ENCODE data around the gene LGALS12.
"Not testable (repeated sequence)": the region's sequence is repeated elsewhere in the genome, so short reads cannot be mapped to it uniquely, and the experiment has no call there.

LGALS12 gene

GRCh38 chr11:63527667-63528066 is 21.8 kb downstream of the LGALS12 start:
- H4K20me1 ChIP-seq (ENCODE audit: insufficient read depth, low read length): no peaks in the 10 kb centered on the region
- no peak overlapping the region for H3K4me3 ChIP-seq (ENCODE audit: low read length)
- peaks cover 9% of the 10 kb centered on the region for H3K4me1 ChIP-seq (ENCODE audit: low read length)
- TF ChIP-seq EZH2phosphoT487 (IDR thresholded peaks at IDR 0.05; ENCODE audit: low read depth): no peak
- H3K4me2 ChIP-seq (ENCODE audit: low read length): no peak overlapping the region
- no peaks in the 10 kb centered on the region for H3K9me3 ChIP-seq (ENCODE audit: insufficient read depth, low read length)
- no peaks in the 10 kb centered on the region for H3K79me2 ChIP-seq (ENCODE audit: low read length)
- H3K9ac ChIP-seq (ENCODE audit: low read length): no peak overlapping the region
- no peak overlapping the region for H2AFZ ChIP-seq (ENCODE audit: low read depth, low read length)
- H3K36me3 ChIP-seq (replicated peaks; ENCODE audit: low read depth, low read length): no peaks in the 10 kb centered on the region
- peaks cover 7% of the 10 kb centered on the region for H3K27me3 ChIP-seq (ENCODE audit: low read depth, low read length)
- no peak overlapping the region for H3K27ac ChIP-seq (ENCODE audit: low read length)

DNA sequence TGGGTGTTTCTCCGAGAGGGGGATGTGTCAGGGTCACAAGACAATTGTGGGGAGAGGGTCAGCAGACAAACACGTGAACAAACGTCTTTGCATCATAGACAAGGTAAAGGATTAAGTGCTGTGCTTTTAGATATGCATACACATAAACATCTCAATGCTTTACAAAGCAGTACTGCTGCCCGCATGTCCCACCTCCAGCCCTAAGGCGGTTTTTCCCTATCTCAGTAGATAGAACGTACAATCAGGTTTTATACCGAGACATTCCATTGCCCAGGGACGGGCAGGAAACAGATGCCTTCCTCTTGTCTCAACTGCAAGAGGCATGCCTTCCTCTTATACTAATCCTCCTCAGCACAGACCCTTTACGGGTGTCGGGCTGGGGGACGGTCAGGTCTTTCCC is 22.3 kb downstream of the LGALS12 start:
- peaks cover 12% of the 10 kb centered on the region for H3K27me3 ChIP-seq (ENCODE audit: low read depth, low read length)
- H2AFZ ChIP-seq (ENCODE audit: low read depth, low read length); H3K9ac ChIP-seq (ENCODE audit: low read length); H3K9me3 ChIP-seq (ENCODE audit: insufficient read depth, low read length); H3K4me3 ChIP-seq (ENCODE audit: low read length); H3K27ac ChIP-seq (ENCODE audit: low read length); H3K36me3 ChIP-seq (replicated peaks; ENCODE audit: low read depth, low read length); H3K4me1 ChIP-seq (ENCODE audit: low read length); H3K4me2 ChIP-seq (ENCODE audit: low read length); H4K20me1 ChIP-seq (ENCODE audit: insufficient read depth, low read length); H3K79me2 ChIP-seq (ENCODE audit: low read length): not testable (repeated sequence)

GRCh38 chr11:63528729-63529278 is 22.9 kb downstream of the LGALS12 start:
- H3K4me2 ChIP-seq (ENCODE audit: low read length); H3K4me1 ChIP-seq (ENCODE audit: low read length); H3K27ac ChIP-seq (ENCODE audit: low read length); H3K9me3 ChIP-seq (ENCODE audit: insufficient read depth, low read length); H3K9ac ChIP-seq (ENCODE audit: low read length); H3K4me3 ChIP-seq (ENCODE audit: low read length); H3K36me3 ChIP-seq (replicated peaks; ENCODE audit: low read depth, low read length); H2AFZ ChIP-seq (ENCODE audit: low read depth, low read length); H4K20me1 ChIP-seq (ENCODE audit: insufficient read depth, low read length); H3K79me2 ChIP-seq (ENCODE audit: low read length): not testable (repeated sequence)
- H3K27me3 ChIP-seq (ENCODE audit: low read depth, low read length): peaks cover 18% of the 10 kb centered on the region

DNA sequence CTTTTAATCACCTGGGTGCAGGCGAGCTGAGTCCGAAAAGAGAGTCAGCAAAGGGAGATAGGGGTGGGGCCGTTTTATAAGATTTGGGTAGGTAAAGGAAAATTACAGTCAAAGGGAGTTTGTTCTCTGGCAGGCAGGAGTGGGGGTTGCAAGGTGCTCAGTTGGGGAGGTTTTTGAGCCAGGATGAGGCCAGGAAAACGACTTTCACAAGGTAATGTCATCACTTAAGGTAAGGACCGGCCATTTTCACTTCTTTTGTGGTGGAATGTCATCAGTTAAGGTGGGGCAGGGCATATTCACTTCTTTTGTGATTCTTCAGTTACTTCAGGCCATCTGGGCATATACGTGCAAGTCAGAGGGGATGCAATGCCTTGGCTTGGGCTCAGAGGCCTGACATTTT is 23.5 kb downstream of the LGALS12 start:
- H3K9ac ChIP-seq (ENCODE audit: low read length); H2AFZ ChIP-seq (ENCODE audit: low read depth, low read length); H3K4me3 ChIP-seq (ENCODE audit: low read length); H3K4me1 ChIP-seq (ENCODE audit: low read length); H3K27ac ChIP-seq (ENCODE audit: low read length); H4K20me1 ChIP-seq (ENCODE audit: insufficient read depth, low read length); H3K4me2 ChIP-seq (ENCODE audit: low read length); H3K36me3 ChIP-seq (replicated peaks; ENCODE audit: low read depth, low read length); H3K9me3 ChIP-seq (ENCODE audit: insufficient read depth, low read length); H3K79me2 ChIP-seq (ENCODE audit: low read length): not testable (repeated sequence)
- H3K27me3 ChIP-seq (ENCODE audit: low read depth, low read length): peaks cover 22% of the 10 kb centered on the region

- H3K27me3 ChIP-seq (ENCODE audit: low read depth, low read length): peaks cover 22% of the 10 kb centered on the region
- H3K4me3 ChIP-seq (ENCODE audit: low read length): no peak overlapping the region
- H3K9me3 ChIP-seq (ENCODE audit: insufficient read depth, low read length): no peaks in the 10 kb centered on the region
- peaks cover 9% of the 10 kb centered on the region for H3K4me1 ChIP-seq (ENCODE audit: low read length)
- H3K9ac ChIP-seq (ENCODE audit: low read length): no peak overlapping the region
- H4K20me1 ChIP-seq (ENCODE audit: insufficient read depth, low read length): no peaks in the 10 kb centered on the region
- no peaks in the 10 kb centered on the region for H3K79me2 ChIP-seq (ENCODE audit: low read length)
- no peak overlapping the region for H3K4me2 ChIP-seq (ENCODE audit: low read length)
- H3K27ac ChIP-seq (ENCODE audit: low read length): no peak overlapping the region
- no peak for TF ChIP-seq EZH2phosphoT487 (IDR thresholded peaks at IDR 0.05; ENCODE audit: low read depth)
- TF ChIP-seq, protein P1, sequence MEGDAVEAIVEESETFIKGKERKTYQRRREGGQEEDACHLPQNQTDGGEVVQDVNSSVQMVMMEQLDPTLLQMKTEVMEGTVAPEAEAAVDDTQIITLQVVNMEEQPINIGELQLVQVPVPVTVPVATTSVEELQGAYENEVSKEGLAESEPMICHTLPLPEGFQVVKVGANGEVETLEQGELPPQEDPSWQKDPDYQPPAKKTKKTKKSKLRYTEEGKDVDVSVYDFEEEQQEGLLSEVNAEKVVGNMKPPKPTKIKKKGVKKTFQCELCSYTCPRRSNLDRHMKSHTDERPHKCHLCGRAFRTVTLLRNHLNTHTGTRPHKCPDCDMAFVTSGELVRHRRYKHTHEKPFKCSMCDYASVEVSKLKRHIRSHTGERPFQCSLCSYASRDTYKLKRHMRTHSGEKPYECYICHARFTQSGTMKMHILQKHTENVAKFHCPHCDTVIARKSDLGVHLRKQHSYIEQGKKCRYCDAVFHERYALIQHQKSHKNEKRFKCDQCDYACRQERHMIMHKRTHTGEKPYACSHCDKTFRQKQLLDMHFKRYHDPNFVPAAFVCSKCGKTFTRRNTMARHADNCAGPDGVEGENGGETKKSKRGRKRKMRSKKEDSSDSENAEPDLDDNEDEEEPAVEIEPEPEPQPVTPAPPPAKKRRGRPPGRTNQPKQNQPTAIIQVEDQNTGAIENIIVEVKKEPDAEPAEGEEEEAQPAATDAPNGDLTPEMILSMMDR (IDR thresholded peaks at IDR 0.05; ENCODE audit: low read depth, low read length): no peak
- no peaks in the 10 kb centered on the region for H3K36me3 ChIP-seq (replicated peaks; ENCODE audit: low read depth, low read length)
- no peak overlapping the region for H2AFZ ChIP-seq (ENCODE audit: low read depth, low read length)
These were observed 24.1 kb downstream of the LGALS12 start for GRCh38 chr11:63530021-63530420.

DNA sequence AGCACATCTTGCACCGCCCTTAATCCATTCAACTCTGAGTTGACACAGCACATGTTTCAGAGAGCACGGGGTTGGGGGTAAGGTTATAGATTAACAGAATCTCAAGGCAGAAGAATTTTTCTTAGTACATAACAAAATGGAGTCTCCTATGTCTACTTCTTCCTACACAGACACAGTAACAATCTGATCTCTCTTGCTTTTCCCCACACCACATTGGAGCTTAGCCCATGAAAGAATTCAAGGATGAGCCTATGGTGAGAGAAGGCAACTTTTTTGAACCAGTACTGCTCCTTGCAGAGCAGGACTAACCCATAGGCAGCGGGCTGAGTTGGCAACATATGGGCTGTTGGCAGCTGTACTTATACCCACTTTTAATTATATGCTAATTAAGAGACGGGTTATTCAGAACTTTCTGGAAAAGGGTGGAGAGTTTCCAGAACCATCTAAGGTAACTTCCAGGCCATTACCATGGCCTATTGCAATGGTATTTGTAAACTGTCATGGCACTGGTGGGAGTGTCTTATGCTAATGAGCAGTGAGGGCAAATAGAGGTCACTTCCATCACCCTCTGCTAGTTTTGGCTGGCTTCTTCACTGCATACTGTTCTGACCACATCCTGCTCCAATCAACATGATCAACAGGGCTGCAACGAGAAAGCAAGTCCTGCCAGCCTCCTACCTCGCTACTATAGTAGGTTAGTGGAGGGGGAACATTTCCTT is 25.3 kb downstream of the LGALS12 start:
- H4K20me1 ChIP-seq (ENCODE audit: insufficient read depth, low read length); H3K36me3 ChIP-seq (replicated peaks; ENCODE audit: low read depth, low read length); H3K4me3 ChIP-seq (ENCODE audit: low read length); H3K27ac ChIP-seq (ENCODE audit: low read length); H3K9me3 ChIP-seq (ENCODE audit: insufficient read depth, low read length); H3K9ac ChIP-seq (ENCODE audit: low read length); H3K79me2 ChIP-seq (ENCODE audit: low read length): not testable (repeated sequence)
- peaks cover 12% of the 10 kb centered on the region for H3K4me1 ChIP-seq (ENCODE audit: low read length)
- peaks cover 22% of the 10 kb centered on the region for H3K27me3 ChIP-seq (ENCODE audit: low read depth, low read length)
- H2AFZ ChIP-seq (ENCODE audit: low read depth, low read length): peak overlapping the region; percentile 25; the same call in 1 of the 2 replicates
- peak overlapping the region; percentile 11; the same call in 1 of the 2 replicates for H3K4me2 ChIP-seq (ENCODE audit: low read length)

Measured in OCI-LY3 (cell line).